Ureter (tissue), 1 donor: ENCODE data around the gene PCNA. TPM values are rescaled to one million over a fixed set of nuclear protein-coding genes. Genes with fewer than 3 reads are reported as not detected.

Experiments used
- DNase-seq: peaks from one replicate; pipeline ENCODE4 v3.0.0-alpha.2; 2020; ENCODE audit warnings: low spot score
- total RNA-seq: library from RNA; stranded (reverse); gene quantifications from one replicate; pipeline ENCODE4 v1.2.4, GENCODE V29; 2023
- donor health status: DM: yes; HTN: yes; CAD: no.

PCNA gene
- total RNA-seq, 1 donor from 2014 or later: 52.0 TPM

DNA sequence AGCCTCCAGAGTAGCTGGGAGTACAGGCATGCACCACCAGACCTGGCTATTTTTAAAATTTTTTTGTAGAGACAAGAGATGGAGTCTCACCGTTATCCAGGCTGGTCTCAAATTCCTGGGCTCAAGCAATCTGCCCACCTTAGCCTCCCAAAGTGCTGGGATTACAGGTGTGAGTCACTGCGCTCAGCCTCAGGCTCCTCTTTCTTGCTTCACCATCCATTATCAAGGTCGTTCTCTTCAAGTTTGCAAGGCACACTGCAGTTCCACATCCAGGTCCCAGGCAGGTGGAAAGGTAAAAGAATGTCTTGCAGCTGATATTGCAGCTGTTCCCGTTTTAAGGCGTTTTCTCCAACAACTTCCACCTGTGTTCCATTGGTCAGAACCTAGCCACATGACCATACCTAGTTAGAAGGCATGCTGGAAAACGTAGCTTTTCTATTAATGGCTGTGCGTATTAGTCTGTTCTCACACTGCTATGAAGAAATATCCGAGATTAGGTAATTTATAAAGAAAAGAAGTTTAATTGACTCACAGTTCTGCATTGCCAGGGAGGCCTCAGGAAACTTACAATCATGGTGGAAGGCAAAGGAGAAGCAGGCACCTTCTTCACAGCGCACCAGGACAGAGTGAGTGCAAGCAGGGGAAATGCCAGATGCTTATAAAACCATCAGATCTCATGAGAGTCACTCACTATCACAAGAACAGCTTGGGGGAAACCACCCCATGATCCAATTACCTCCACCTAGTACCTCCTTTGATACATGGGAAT, 51.7 kb downstream of the PCNA start:
- DNase-seq: no peak

DNA sequence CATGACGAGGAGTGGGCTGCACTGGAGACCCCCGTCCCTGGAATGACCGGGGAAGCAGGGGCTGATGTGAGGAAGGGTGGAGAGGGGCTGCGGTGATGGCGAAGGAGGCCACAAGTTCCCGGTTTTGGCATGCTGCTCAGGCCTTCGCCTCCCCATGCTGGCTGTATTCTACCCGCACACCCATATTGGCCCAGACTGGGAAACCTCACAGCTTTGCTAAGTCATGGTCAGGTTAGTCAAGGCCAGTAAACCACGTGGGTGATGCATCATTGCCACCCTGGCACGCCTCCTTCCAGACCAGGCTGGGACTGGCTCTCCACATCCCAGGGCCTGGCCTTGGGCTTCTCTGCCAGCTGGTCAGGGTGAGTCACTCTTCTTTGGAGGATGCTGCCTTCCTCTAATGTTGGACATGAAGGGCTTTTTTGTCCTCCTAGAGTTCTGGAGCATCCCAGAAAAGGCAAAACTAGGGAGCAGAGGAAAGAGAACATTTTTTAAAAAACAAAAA, 53.8 kb downstream of the PCNA start:
- DNase-seq: peak; percentile 51

DNA sequence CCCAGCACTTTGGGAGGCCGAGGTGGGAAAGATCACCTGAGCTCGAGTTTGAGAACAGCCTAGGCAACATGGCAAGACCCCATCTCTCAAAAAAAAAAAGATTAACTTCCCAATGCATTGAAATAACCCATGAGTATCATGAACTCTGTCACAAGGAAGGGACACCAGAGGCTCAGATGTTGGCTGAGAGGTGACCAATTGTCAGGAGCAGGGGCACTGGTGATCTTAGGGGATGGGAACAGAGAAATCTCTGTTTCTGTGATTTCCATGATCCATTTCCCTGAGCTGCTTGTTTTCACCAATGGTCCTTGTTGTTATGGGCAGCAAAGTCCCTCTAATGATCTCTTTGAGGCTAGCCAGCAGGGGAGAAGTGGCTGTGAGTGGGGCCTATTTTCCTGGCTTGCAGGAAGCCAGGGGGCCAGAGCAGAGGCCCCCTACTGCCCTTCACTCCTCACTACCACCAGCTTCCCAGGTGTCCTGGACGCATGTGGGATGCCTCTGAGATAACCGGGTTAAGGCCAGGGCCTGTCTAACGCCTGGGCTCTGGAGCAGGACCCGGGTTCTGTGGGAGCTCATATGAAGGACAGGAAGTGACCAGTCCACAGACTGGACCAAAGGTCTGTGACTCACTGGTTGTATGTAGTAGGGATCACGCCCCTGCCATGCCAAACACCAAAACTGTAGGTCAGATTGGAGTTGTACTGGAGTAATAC, 54.4 kb downstream of the PCNA start:
- no peak for DNase-seq

Other genes with a start within 250 kb of the PCNA start
- 58.8 TPM for gene SLC23A2, start 118.4 kb downstream of the PCNA start, total RNA-seq
- 125 TPM for gene TMEM230, start 6.9 kb downstream of the PCNA start, total RNA-seq
- gene CDS2, start 7.0 kb upstream of the PCNA start, total RNA-seq: 58.1 TPM
- not detected for gene PROKR2, start 197.0 kb upstream of the PCNA start, total RNA-seq